ENCODE measurements around the gene RBM6. TPM values are rescaled to one million over a fixed set of nuclear protein-coding genes. Genes with fewer than 3 reads are reported as not detected.

Gene RBM6
- total RNA-seq, 2 donors from 2014 or later, result 75.5 to 88.4 TPM

GRCh38 chr3:50126287-50127211 lies 186.6 kb downstream of the RBM6 start:
- no peak for ATAC-seq (replicated peaks)
- Mint-ChIP-seq H3K4me3 (no peak overlapping the region), H3K36me3 (ENCODE audit: low read depth) (no peaks in the 10 kb centered on the region), H3K4me1 (no peaks in the 10 kb centered on the region), H3K27ac (no peak overlapping the region), H3K9me3 (no peaks in the 10 kb centered on the region), H3K27me3 (no peaks in the 10 kb centered on the region)

Other genes starting within 250 kb of the RBM6 start
- under 1 TPM in 1 of 2 donors, not detected in 1; 0.29 TPM for gene AMIGO3, start 220.5 kb upstream of the RBM6 start, total RNA-seq
- gene GMPPB, start 216.2 kb upstream of the RBM6 start, total RNA-seq, result 10 to 100 TPM; 22.4 to 38.7 TPM
- 10 to 100 TPM; 26.3 to 37.2 TPM for gene IP6K1, start 153.6 kb upstream of the RBM6 start, total RNA-seq
- under 1 TPM in 1 of 2 donors, not detected in 1; 0.40 TPM for gene CDHR4, start 140.3 kb upstream of the RBM6 start, total RNA-seq
- under 1 TPM; 0.26 to 0.32 TPM for gene INKA1, start 136.9 kb upstream of the RBM6 start, total RNA-seq
- gene UBA7, start 126.2 kb upstream of the RBM6 start, total RNA-seq, result 10 to 100 TPM; 68.6 to 94.2 TPM
- gene TRAIP, start 83.6 kb upstream of the RBM6 start, total RNA-seq, result 10 to 100 TPM; 19.6 to 24.5 TPM
- gene CAMKV, start 70.2 kb upstream of the RBM6 start, total RNA-seq, result under 1 TPM; 0.15 to 0.34 TPM
- gene MST1R, start 36.3 kb upstream of the RBM6 start, total RNA-seq, result under 1 TPM; 0.74 to 0.84 TPM
- 10 to 100 TPM in 1 of 2 donors, 1 to 10 TPM in 1; 4.6 to 15.8 TPM for gene MON1A, start 10.3 kb upstream of the RBM6 start, total RNA-seq
- 100 to 1,000 TPM; 146 to 167 TPM for gene RBM5, start 148.8 kb downstream of the RBM6 start, total RNA-seq
- gene SEMA3F, start 215.2 kb downstream of the RBM6 start, total RNA-seq, result 1 to 10 TPM in 1 of 2 donors, not detected in 1; 1.5 TPM

All from activated T-helper 17 cell treated with anti-CD3 and anti-CD28 coated beads, Interleukin-2, amount 50 U/mL, for 72 hours (primary cell).